H9 (cell line): ENCODE results near the gene GRIN3B. TPM values are rescaled to one million over a fixed set of nuclear protein-coding genes. Genes with fewer than 3 reads are reported as not detected.

ENCODE experiments used
- DNase-seq: peaks from one replicate; pipeline ENCODE4 v3.0.0-alpha.2; 2017
- H2AFZ ChIP-seq: one replicate; pipeline ENCODE4 v1.6.1; 2013; ENCODE audit warnings: mild to moderate bottlenecking, low read length, control low read depth, moderate library complexity
- H2AK5ac ChIP-seq: 2 replicates; pipeline ENCODE4 v1.6.1; 2013; ENCODE audit warnings: low read length, control low read depth, mixed read lengths; ENCODE audit not compliant: insufficient read length
- H2BK120ac ChIP-seq: one replicate; pipeline ENCODE4 v1.6.1; 2013; ENCODE audit warnings: low read depth, mild to moderate bottlenecking, low read length, control low read depth, inconsistent platforms; ENCODE audit not compliant: poor library complexity, severe bottlenecking
- H2BK12ac ChIP-seq: 2 replicates; pipeline ENCODE4 v1.6.1; 2013; ENCODE audit warnings: low read length, control low read depth, mixed read lengths, low read depth; ENCODE audit not compliant: insufficient read length
- H2BK15ac ChIP-seq: 2 replicates; pipeline ENCODE4 v1.6.1; 2013; ENCODE audit warnings: low read depth, low read length, control low read depth
- H2BK20ac ChIP-seq: one replicate; pipeline ENCODE4 v1.6.1; 2013; ENCODE audit warnings: low read depth, mild to moderate bottlenecking, low read length, control low read depth, inconsistent platforms; ENCODE audit not compliant: poor library complexity, severe bottlenecking
- H2BK5ac ChIP-seq: 2 replicates; pipeline ENCODE4 v1.6.1; 2013; ENCODE audit warnings: low read length, control low read depth, mixed read lengths; ENCODE audit not compliant: insufficient read length
- H3K14ac ChIP-seq: 2 replicates; pipeline ENCODE4 v1.6.1; 2013; ENCODE audit warnings: low read length, control low read depth; ENCODE audit not compliant: insufficient read depth
- H3K18ac ChIP-seq: 2 replicates; pipeline ENCODE4 v1.6.1; 2013; ENCODE audit warnings: low read depth, mild to moderate bottlenecking, mixed read lengths, low read length, control low read depth; ENCODE audit not compliant: insufficient read length
- H3K23ac ChIP-seq: 2 replicates; pipeline ENCODE4 v1.6.1; 2013; ENCODE audit warnings: low read length, control low read depth, mixed read lengths, low read depth; ENCODE audit not compliant: insufficient read length
- H3K23me2 ChIP-seq: 2 replicates; pipeline ENCODE4 v1.6.1; 2013; ENCODE audit warnings: low read depth, mild to moderate bottlenecking, mixed read lengths, low read length, control low read depth; ENCODE audit not compliant: insufficient read length, poor library complexity, severe bottlenecking
- H3K27ac ChIP-seq: 2 replicates; pipeline ENCODE4 v1.5.1; 2013; ENCODE audit warnings: low read length, control low read depth, mixed read lengths, low read depth; ENCODE audit not compliant: insufficient read length
- H3K27me3 ChIP-seq: 2 replicates; pipeline ENCODE4 v1.6.1; 2013; ENCODE audit warnings: low read length, control low read depth, inconsistent platforms; ENCODE audit not compliant: insufficient read depth
- H3K4ac ChIP-seq: 2 replicates; pipeline ENCODE4 v1.6.1; 2013; ENCODE audit warnings: low read depth, mild to moderate bottlenecking, control low read depth, inconsistent platforms, low read length, moderate library complexity
- H3K4me1 ChIP-seq: 2 replicates; pipeline ENCODE4 v1.6.1; 2013; ENCODE audit warnings: low read length, control low read depth, inconsistent platforms; ENCODE audit not compliant: insufficient read depth
- H3K4me2 ChIP-seq: 2 replicates; pipeline ENCODE4 v1.6.1; 2013; ENCODE audit warnings: low read length, control low read depth, mixed read lengths; ENCODE audit not compliant: insufficient read length, insufficient read depth
- H3K56ac ChIP-seq: 2 replicates; pipeline ENCODE4 v1.6.1; 2013; ENCODE audit warnings: low read depth, mild to moderate bottlenecking, mixed read lengths, low read length, control low read depth; ENCODE audit not compliant: insufficient read length
- H3K79me1 ChIP-seq: 2 replicates; pipeline ENCODE4 v1.6.1; 2013; ENCODE audit warnings: low read depth, mild to moderate bottlenecking, moderate library complexity, low read length, control low read depth, inconsistent platforms; ENCODE audit not compliant: insufficient read depth, poor library complexity, severe bottlenecking
- H3K79me2 ChIP-seq: 2 replicates; pipeline ENCODE4 v1.6.1; 2013; ENCODE audit warnings: low read length, control low read depth, inconsistent platforms; ENCODE audit not compliant: insufficient read depth
- H3K9ac ChIP-seq: 2 replicates; pipeline ENCODE4 v1.6.1; 2013; ENCODE audit warnings: low read length, control low read depth, mixed read lengths; ENCODE audit not compliant: insufficient read length; ENCODE audit errors: extremely low read depth
- H3K9me3 ChIP-seq: one replicate; pipeline ENCODE4 v1.6.1; 2013; ENCODE audit warnings: low read depth, low read length, inconsistent platforms; ENCODE audit not compliant: control insufficient read depth
- H3T11ph ChIP-seq: one replicate; pipeline ENCODE4 v1.6.1; 2013; ENCODE audit warnings: mild to moderate bottlenecking, low read length, control low read depth, inconsistent platforms
- H4K20me1 ChIP-seq: one replicate; pipeline ENCODE4 v1.6.1; 2013; ENCODE audit not compliant: control insufficient read depth, insufficient read length, insufficient read depth
- H4K5ac ChIP-seq: 2 replicates; pipeline ENCODE4 v1.6.1; 2013; ENCODE audit warnings: low read depth, mild to moderate bottlenecking, mixed read lengths, low read length, control low read depth; ENCODE audit not compliant: insufficient read length
- H4K8ac ChIP-seq: replicated peaks from 2 replicates; pipeline ENCODE4 v1.6.1; 2013; ENCODE audit warnings: low read length, control low read depth, mixed read lengths, low read depth; ENCODE audit not compliant: insufficient read length
- H4K91ac ChIP-seq: 2 replicates; pipeline ENCODE4 v1.6.1; 2013; ENCODE audit warnings: low read depth, mild to moderate bottlenecking, moderate library complexity, mixed read lengths, low read length, control low read depth; ENCODE audit not compliant: insufficient read length
- H3K27ac Mint-ChIP-seq, 3 experiments: 2 replicates in 2 of 3; 3 replicates in 1 of 3; pipeline ENCODE4 v1.8.0; 2020 to 2021; ENCODE audit warnings: mixed read lengths in 3 of 3, mild to moderate bottlenecking in 1 of 3, moderate library complexity in 1 of 3
- H3K27me3 Mint-ChIP-seq: 2 replicates; pipeline ENCODE4 v1.8.0; 2021; ENCODE audit warnings: low read depth, mild to moderate bottlenecking, moderate library complexity, mixed read lengths
- H3K36me3 Mint-ChIP-seq, 3 experiments: 2 replicates in 2 of 3; 3 replicates in 1 of 3; pipeline ENCODE4 v1.8.0; 2020 to 2021; ENCODE audit warnings: low read depth in 3 of 3, mixed read lengths in 3 of 3; ENCODE audit not compliant: insufficient read depth in 1 of 3
- H3K4me1 Mint-ChIP-seq, 2 experiments: 2 replicates each; pipeline ENCODE4 v1.8.0; 2020; ENCODE audit warnings: mixed read lengths in 2 of 2
- H3K4me3 Mint-ChIP-seq, 2 experiments: 2 replicates in 1 of 2; 3 replicates in 1 of 2; pipeline ENCODE4 v1.8.0; 2020 to 2021; ENCODE audit warnings: mild to moderate bottlenecking in 2 of 2, mixed read lengths in 2 of 2, moderate library complexity in 1 of 2
- H3K9me3 Mint-ChIP-seq, 2 experiments: 2 replicates in 1 of 2; 3 replicates in 1 of 2; pipeline ENCODE4 v1.8.0; 2020; ENCODE audit warnings: mild to moderate bottlenecking in 2 of 2, mixed read lengths in 2 of 2, moderate library complexity in 1 of 2
- WGBS: extraction: QIAGEN DNeasy Blood & Tissue Kit; methylation state at CpG from one replicate; pipeline ENCODE4 v1.1.7; 2013; ENCODE audit warnings: missing lambda C conversion rate, low lambda C conversion rate, mixed read lengths; ENCODE audit not compliant: insufficient read length; ENCODE audit errors: extremely low coverage; 5-methylcytosine and 5-hydroxymethylcytosine counted together
- total RNA-seq: library from RNA; stranded (reverse); gene quantifications from 2 replicates; pipeline ENCODE4 v1.2.1, GENCODE V29; 2021
- TF ChIP-seq, protein P1 (sequence below): fragments of 200-600 bp; sonication (generic); conservative IDR thresholded peaks from 3 replicates; pipeline ENCODE4 v1.8.0; 2021; ENCODE audit warnings: antibody characterized with exemption, mild to moderate bottlenecking

GRIN3B gene
- total RNA-seq, 1 experiment from 2014 or later = 1.0 TPM

DNA sequence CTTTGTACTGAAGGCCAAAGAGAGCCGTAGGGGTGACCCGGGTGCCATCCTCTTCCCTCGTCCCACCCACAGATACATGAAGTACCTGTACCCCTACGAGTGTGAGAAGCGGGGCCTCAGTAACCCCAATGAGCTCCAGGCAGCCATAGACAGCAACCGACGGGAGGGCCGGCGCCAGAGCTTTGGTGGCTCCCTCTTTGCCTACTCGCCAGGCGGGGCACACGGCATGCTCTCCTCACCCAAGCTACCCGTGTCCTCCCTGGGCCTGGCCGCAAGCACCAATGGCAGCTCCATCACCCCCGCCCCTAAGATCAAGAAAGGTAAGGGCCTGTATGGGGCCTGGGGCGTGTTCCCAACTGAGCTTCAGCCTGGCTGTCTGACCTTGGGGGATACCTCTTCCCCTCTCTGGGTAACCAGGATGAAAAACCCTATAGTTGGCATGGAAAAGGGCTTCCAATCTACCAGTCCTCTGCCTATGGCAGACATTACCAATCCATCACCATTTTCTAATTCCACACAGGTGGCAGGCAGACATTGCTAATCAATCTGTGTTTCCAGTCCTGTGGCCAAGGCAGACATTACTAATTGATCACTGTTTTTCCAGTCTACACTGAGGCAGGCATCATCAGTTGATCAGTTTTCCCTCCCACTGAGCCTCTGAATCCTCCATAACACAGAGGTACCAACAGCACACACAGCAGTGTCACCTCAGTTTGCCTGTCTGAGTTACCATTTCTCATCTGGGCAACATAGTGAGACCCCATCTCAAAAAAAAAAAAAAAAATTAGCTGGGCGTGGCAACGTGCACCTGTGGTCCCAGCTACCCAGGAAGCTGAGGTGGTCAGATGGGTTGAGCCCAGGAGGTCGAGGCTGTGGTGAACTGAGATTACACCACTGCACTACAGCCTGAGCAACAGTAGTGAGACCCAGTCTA is 35.2 kb upstream of the GRIN3B start:
- H3K18ac ChIP-seq = no peak overlapping the region
- H3K4me1 ChIP-seq = no peaks in the 10 kb centered on the region
- no peak overlapping the region for H3K4me2 ChIP-seq
- H3K14ac ChIP-seq = no peak overlapping the region
- no CpG with 5 or more reads among the region's 19 CpGs for WGBS
- H3K27ac ChIP-seq = no peak overlapping the region
- Mint-ChIP-seq H3K36me3 (peaks cover 46 to 71% (median 62%) of the 10 kb centered on the region in 3 experiments), H3K27ac (peak overlapping the region in 1 of 3 experiments; percentile 24; a peak in 1 of 7 replicates), H3K9me3 (peaks cover 5 to 12% of the 10 kb centered on the region in 2 experiments; a peak in 4 of 5 replicates), H3K27me3 (no peaks in the 10 kb centered on the region), H3K4me3 (no peak overlapping the region), H3K4me1 (peaks cover 0 to 18% of the 10 kb centered on the region in 2 experiments; a peak in 3 of 4 replicates)
- H2BK5ac ChIP-seq = no peak overlapping the region
- H4K91ac ChIP-seq = no peak overlapping the region
- no peak overlapping the region for H2AK5ac ChIP-seq
- H4K5ac ChIP-seq = no peak overlapping the region
- H3K23ac ChIP-seq = no peak overlapping the region
- H3K27me3 ChIP-seq = no peaks in the 10 kb centered on the region
- H2AFZ ChIP-seq = no peak overlapping the region
- no peak overlapping the region for H3K9ac ChIP-seq
- H3T11ph ChIP-seq = no peak overlapping the region
- H3K4ac ChIP-seq = no peak overlapping the region
- no peak overlapping the region for H2BK15ac ChIP-seq
- H2BK12ac ChIP-seq = no peak overlapping the region
- TF ChIP-seq, protein P1, sequence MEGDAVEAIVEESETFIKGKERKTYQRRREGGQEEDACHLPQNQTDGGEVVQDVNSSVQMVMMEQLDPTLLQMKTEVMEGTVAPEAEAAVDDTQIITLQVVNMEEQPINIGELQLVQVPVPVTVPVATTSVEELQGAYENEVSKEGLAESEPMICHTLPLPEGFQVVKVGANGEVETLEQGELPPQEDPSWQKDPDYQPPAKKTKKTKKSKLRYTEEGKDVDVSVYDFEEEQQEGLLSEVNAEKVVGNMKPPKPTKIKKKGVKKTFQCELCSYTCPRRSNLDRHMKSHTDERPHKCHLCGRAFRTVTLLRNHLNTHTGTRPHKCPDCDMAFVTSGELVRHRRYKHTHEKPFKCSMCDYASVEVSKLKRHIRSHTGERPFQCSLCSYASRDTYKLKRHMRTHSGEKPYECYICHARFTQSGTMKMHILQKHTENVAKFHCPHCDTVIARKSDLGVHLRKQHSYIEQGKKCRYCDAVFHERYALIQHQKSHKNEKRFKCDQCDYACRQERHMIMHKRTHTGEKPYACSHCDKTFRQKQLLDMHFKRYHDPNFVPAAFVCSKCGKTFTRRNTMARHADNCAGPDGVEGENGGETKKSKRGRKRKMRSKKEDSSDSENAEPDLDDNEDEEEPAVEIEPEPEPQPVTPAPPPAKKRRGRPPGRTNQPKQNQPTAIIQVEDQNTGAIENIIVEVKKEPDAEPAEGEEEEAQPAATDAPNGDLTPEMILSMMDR = no peak
- no peaks in the 10 kb centered on the region for H4K20me1 ChIP-seq
- no peaks in the 10 kb centered on the region for H3K79me1 ChIP-seq
- no peak overlapping the region for H2BK120ac ChIP-seq
- no peaks in the 10 kb centered on the region for H3K79me2 ChIP-seq
- no peak for DNase-seq
- H3K23me2 ChIP-seq = no peaks in the 10 kb centered on the region
- no peaks in the 10 kb centered on the region for H3K9me3 ChIP-seq
- H3K56ac ChIP-seq = no peak overlapping the region
- no peak overlapping the region for H2BK20ac ChIP-seq
- H4K8ac ChIP-seq = no peak overlapping the region
